ENCODE measurements around the gene CECR2. TPM values are rescaled to one million over a fixed set of nuclear protein-coding genes. Genes with fewer than 3 reads are reported as not detected.

Gene CECR2
- total and polyA plus RNA-seq, 7 experiments from 2014 or later: 0.08 to 0.37 (median 0.15) TPM; not detected in 4

GRCh38 chr22:17390087-17390486, 20.8 kb downstream of the CECR2 start:
- CTCF ChIA-PET: no interaction called here
- Histone ChIP-seq H3K9me3 (ENCODE audit: control insufficient read depth in 2 of 3, low read length in 3 of 3) (no peaks in the 10 kb centered on the region), H3K4me3 (ENCODE audit: low read length) (no peak overlapping the region), H3K27me3 (ENCODE audit: control insufficient read depth in 2 of 2, insufficient read depth in 2 of 2, low read length in 2 of 2) (no peaks in the 10 kb centered on the region), H3K27ac (ENCODE audit: low read depth, low read length) (no peak overlapping the region), H3K4me1 (ENCODE audit: control insufficient read depth in 2 of 2, insufficient read depth in 2 of 2, low read length in 2 of 2) (no peaks in the 10 kb centered on the region), H3K36me3 (ENCODE audit: control insufficient read depth in 2 of 3, insufficient read depth in 3 of 3, low read length in 3 of 3) (no peaks in the 10 kb centered on the region)
- POLR2A ChIA-PET: no interaction called here
- ATAC-seq (no peak), DNase-seq (no peak)
- Mint-ChIP-seq H3K4me1 (no peaks in the 10 kb centered on the region), H3K4me3 (no peak overlapping the region), H3K27ac (no peak overlapping the region), H3K27me3 (peaks cover 0 to 3% (median 0%) of the 10 kb centered on the region in 5 donors), H3K9me3 (peaks cover 0 to 4% (median 0%) of the 10 kb centered on the region in 11 donors), H3K36me3 (peaks cover 0 to under 1% (median 0%) of the 10 kb centered on the region in 5 donors)
- intact Hi-C loops (cut with micrococcal nuclease): no loop called here

DNA sequence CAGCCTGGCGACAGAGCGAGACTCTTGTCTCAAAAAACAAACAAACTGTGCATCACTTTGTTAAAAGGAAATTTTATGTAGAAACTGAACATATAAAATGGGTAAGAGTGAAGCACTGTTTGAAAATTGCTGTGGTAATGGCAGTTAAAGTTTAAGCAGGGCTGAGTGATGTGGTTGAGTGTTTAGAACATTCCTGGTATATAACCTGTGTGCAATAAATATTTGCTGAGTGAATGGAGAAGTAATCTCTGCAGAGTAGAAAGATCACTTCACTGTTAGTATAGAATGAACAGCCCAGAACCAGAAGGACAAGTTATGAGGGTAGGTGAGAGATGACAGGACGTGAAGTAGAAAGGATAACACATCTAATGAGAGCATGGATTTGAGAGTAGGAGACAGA, 27.3 kb downstream of the CECR2 start:
- POLR2A ChIA-PET: no interaction called here
- intact Hi-C loops (cut with micrococcal nuclease): no loop called here

DNA sequence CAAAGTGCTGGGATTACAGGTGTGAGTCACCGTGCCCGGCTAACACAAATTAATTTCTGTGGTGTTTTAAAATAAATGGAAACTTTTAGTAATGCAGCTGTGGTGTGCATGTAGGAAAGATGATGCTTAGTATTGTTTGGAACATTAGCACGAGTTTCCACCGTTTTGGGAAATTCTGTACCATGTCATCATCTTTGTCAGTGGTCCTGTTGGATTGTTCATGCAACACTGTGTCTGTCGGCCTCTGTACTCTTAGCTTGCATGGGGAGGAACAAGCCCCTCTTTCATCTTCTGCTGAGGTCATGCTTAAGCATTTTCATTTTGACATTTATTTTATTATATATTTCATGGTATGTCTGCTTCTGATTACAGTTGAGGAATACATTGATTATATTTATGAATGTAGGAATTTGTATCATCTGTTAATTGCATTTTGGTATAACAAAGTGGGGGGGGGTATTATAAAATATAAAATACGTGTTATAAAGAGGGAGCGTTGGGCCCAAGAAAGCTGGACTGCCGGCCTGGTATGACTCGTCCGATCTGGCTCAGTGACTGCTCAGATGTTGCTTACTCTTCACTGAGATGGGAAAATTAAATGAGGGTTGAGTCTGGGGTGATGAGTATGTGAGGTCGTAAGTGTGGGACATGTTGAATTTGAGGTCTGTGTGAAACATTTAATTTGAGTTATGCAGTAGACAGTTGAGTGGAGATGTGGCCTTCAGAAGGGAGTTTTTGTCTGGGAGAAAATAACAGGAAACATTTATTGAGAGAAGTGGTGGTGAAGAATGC, 28.7 kb downstream of the CECR2 start:
- intact Hi-C loops (cut with micrococcal nuclease): no loop called here
- no peak overlapping the region for H3K27ac ChIP-seq (ENCODE audit: low read depth, low read length)
- H3K36me3 ChIP-seq (ENCODE audit: control insufficient read depth in 2 of 3, insufficient read depth in 3 of 3, low read length in 3 of 3): no peaks in the 10 kb centered on the region
- no peaks in the 10 kb centered on the region for H3K36me3 Mint-ChIP-seq
- ChIA-PET POLR2A (no interaction called here), CTCF (interaction anchor here (0.6 kb wide), 1 partner anchor 107 kb away, joined by 5 read pairs; no protein-coding TSS in a partner anchor)
- H3K4me1 ChIP-seq (ENCODE audit: control insufficient read depth in 2 of 2, insufficient read depth in 2 of 2, low read length in 2 of 2): no peaks in the 10 kb centered on the region
- no peak for DNase-seq
- H3K9me3 Mint-ChIP-seq: peaks cover 0 to 2% (median 0%) of the 10 kb centered on the region in 11 donors
- no peak overlapping the region for H3K4me3 Mint-ChIP-seq
- H3K27me3 Mint-ChIP-seq: peaks cover 0 to 6% (median 0%) of the 10 kb centered on the region in 5 donors
- no peaks in the 10 kb centered on the region for H3K27me3 ChIP-seq (ENCODE audit: control insufficient read depth in 2 of 2, insufficient read depth in 2 of 2, low read length in 2 of 2)
- no peaks in the 10 kb centered on the region for H3K4me1 Mint-ChIP-seq
- no peak for ATAC-seq
- H3K9me3 ChIP-seq (ENCODE audit: control insufficient read depth in 2 of 3, low read length in 3 of 3): no peaks in the 10 kb centered on the region
- no peak overlapping the region for H3K4me3 ChIP-seq (ENCODE audit: low read length)
- no peak overlapping the region for H3K27ac Mint-ChIP-seq

More for the DNA sequence above, 27.3 kb downstream of the CECR2 start:
- DNase-seq (no peak), ATAC-seq (no peak)
- Mint-ChIP-seq H3K4me1 (no peaks in the 10 kb centered on the region), H3K27ac (no peak overlapping the region), H3K36me3 (no peaks in the 10 kb centered on the region), H3K4me3 (no peak overlapping the region), H3K27me3 (peaks cover 0 to 5% (median 0%) of the 10 kb centered on the region in 5 donors), H3K9me3 (peaks cover 0 to 2% (median 0%) of the 10 kb centered on the region in 11 donors)
- CTCF ChIA-PET: no interaction called here
- Histone ChIP-seq H3K4me1 (ENCODE audit: control insufficient read depth in 2 of 2, insufficient read depth in 2 of 2, low read length in 2 of 2) (no peaks in the 10 kb centered on the region), H3K36me3 (ENCODE audit: control insufficient read depth in 2 of 3, insufficient read depth in 3 of 3, low read length in 3 of 3) (no peaks in the 10 kb centered on the region), H3K27ac (ENCODE audit: low read depth, low read length) (no peak overlapping the region), H3K9me3 (ENCODE audit: control insufficient read depth in 2 of 3, low read length in 3 of 3) (no peaks in the 10 kb centered on the region), H3K4me3 (ENCODE audit: low read length) (no peak overlapping the region), H3K27me3 (ENCODE audit: control insufficient read depth in 2 of 2, insufficient read depth in 2 of 2, low read length in 2 of 2) (no peaks in the 10 kb centered on the region)

DNA sequence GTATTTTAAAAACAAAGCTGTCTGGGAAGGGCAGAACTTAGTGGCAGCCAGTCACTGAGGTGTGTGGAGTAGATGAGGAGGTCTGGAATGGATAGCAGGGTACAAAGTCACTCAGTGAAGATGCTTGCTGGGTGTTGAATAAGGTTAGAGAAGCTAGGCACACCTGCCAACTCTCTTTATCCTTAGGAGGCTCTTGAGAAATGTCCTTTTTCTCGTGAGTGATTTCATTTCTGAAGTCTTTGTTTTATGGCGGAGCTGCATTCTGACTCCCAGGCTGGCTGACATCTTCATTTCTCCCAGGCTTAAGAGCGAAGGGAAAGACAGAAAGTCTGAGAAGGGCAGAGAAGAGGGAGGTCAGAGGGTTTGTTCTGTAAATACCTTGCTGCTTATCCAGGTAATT, 31.0 kb downstream of the CECR2 start:
- POLR2A ChIA-PET: no interaction called here
- Mint-ChIP-seq H3K27ac (no peak overlapping the region), H3K9me3 (no peaks in the 10 kb centered on the region), H3K36me3 (no peaks in the 10 kb centered on the region), H3K4me3 (no peak overlapping the region), H3K4me1 (no peaks in the 10 kb centered on the region), H3K27me3 (peaks cover 0 to 6% (median 0%) of the 10 kb centered on the region in 5 donors)
- Histone ChIP-seq H3K27ac (ENCODE audit: low read depth, low read length) (no peak overlapping the region), H3K9me3 (ENCODE audit: control insufficient read depth in 2 of 3, low read length in 3 of 3) (no peaks in the 10 kb centered on the region), H3K36me3 (ENCODE audit: control insufficient read depth in 2 of 3, insufficient read depth in 3 of 3, low read length in 3 of 3) (no peaks in the 10 kb centered on the region), H3K27me3 (ENCODE audit: control insufficient read depth in 2 of 2, insufficient read depth in 2 of 2, low read length in 2 of 2) (no peaks in the 10 kb centered on the region), H3K4me1 (ENCODE audit: control insufficient read depth in 2 of 2, insufficient read depth in 2 of 2, low read length in 2 of 2) (no peaks in the 10 kb centered on the region), H3K4me3 (ENCODE audit: low read length) (no peak overlapping the region)
- ATAC-seq (no peak), DNase-seq (no peak)
- CTCF ChIA-PET: no interaction called here
- intact Hi-C loops (cut with micrococcal nuclease): no loop called here

GRCh38 chr22:17401728-17402127, 32.5 kb downstream of the CECR2 start:
- CTCF ChIA-PET: interaction anchor here (1.3 kb wide), 1 partner anchor 230 kb away, joined by 3 read pairs; no protein-coding TSS in a partner anchor

GRCh38 chr22:17402293-17402692, 33.0 kb downstream of the CECR2 start:
- ATAC-seq: no peak
- Histone ChIP-seq H3K36me3 (ENCODE audit: control insufficient read depth in 2 of 3, insufficient read depth in 3 of 3, low read length in 3 of 3) (no peaks in the 10 kb centered on the region), H3K4me3 (ENCODE audit: low read length) (no peak overlapping the region), H3K4me1 (ENCODE audit: control insufficient read depth in 2 of 2, insufficient read depth in 2 of 2, low read length in 2 of 2) (no peaks in the 10 kb centered on the region), H3K27me3 (ENCODE audit: control insufficient read depth in 2 of 2, insufficient read depth in 2 of 2, low read length in 2 of 2) (no peaks in the 10 kb centered on the region), H3K9me3 (ENCODE audit: control insufficient read depth in 2 of 3, low read length in 3 of 3) (no peaks in the 10 kb centered on the region), H3K27ac (ENCODE audit: low read depth, low read length) (no peak overlapping the region)
- ChIA-PET CTCF (interaction anchor here (1.3 kb wide), 1 partner anchor 230 kb away, joined by 3 read pairs; no protein-coding TSS in a partner anchor), POLR2A (no interaction called here)
- Mint-ChIP-seq H3K4me3 (no peak overlapping the region), H3K27me3 (peaks cover 0 to 6% (median 0%) of the 10 kb centered on the region in 5 donors), H3K36me3 (no peaks in the 10 kb centered on the region), H3K4me1 (no peaks in the 10 kb centered on the region), H3K27ac (no peak overlapping the region), H3K9me3 (no peaks in the 10 kb centered on the region)
- DNase-seq: no peak
- intact Hi-C loops (cut with micrococcal nuclease): no loop called here

More at GRCh38 chr22:17401728-17402127, 32.5 kb downstream of the CECR2 start:
- Histone ChIP-seq H3K27me3 (ENCODE audit: control insufficient read depth in 2 of 2, insufficient read depth in 2 of 2, low read length in 2 of 2) (no peaks in the 10 kb centered on the region), H3K4me1 (ENCODE audit: control insufficient read depth in 2 of 2, insufficient read depth in 2 of 2, low read length in 2 of 2) (no peaks in the 10 kb centered on the region), H3K4me3 (ENCODE audit: low read length) (no peak overlapping the region), H3K27ac (ENCODE audit: low read depth, low read length) (no peak overlapping the region), H3K9me3 (ENCODE audit: control insufficient read depth in 2 of 3, low read length in 3 of 3) (no peaks in the 10 kb centered on the region), H3K36me3 (ENCODE audit: control insufficient read depth in 2 of 3, insufficient read depth in 3 of 3, low read length in 3 of 3) (no peaks in the 10 kb centered on the region)
- POLR2A ChIA-PET: no interaction called here
- intact Hi-C loops (cut with micrococcal nuclease): no loop called here
- Mint-ChIP-seq H3K27me3 (peaks cover 0 to 6% (median 0%) of the 10 kb centered on the region in 5 donors), H3K36me3 (no peaks in the 10 kb centered on the region), H3K27ac (peak overlapping the region in 1 of 9 donors; percentile 16), H3K4me3 (no peak overlapping the region), H3K9me3 (no peaks in the 10 kb centered on the region), H3K4me1 (no peaks in the 10 kb centered on the region)
- ATAC-seq (no peak), DNase-seq (no peak)

GRCh38 chr22:17403906-17404305, 34.6 kb downstream of the CECR2 start:
- Histone ChIP-seq H3K27ac (ENCODE audit: low read depth, low read length) (no peak overlapping the region), H3K4me1 (ENCODE audit: control insufficient read depth in 2 of 2, insufficient read depth in 2 of 2, low read length in 2 of 2) (no peaks in the 10 kb centered on the region), H3K27me3 (ENCODE audit: control insufficient read depth in 2 of 2, insufficient read depth in 2 of 2, low read length in 2 of 2) (no peaks in the 10 kb centered on the region), H3K36me3 (ENCODE audit: control insufficient read depth in 2 of 3, insufficient read depth in 3 of 3, low read length in 3 of 3) (no peaks in the 10 kb centered on the region), H3K9me3 (ENCODE audit: control insufficient read depth in 2 of 3, low read length in 3 of 3) (no peaks in the 10 kb centered on the region), H3K4me3 (ENCODE audit: low read length) (no peak overlapping the region)
- Mint-ChIP-seq H3K27ac (no peak overlapping the region), H3K36me3 (no peaks in the 10 kb centered on the region), H3K27me3 (peaks cover 0 to 8% (median 0%) of the 10 kb centered on the region in 5 donors), H3K9me3 (no peaks in the 10 kb centered on the region), H3K4me1 (no peaks in the 10 kb centered on the region), H3K4me3 (no peak overlapping the region)
- ChIA-PET POLR2A (no interaction called here), CTCF (no interaction called here)
- intact Hi-C loops (cut with micrococcal nuclease): no loop called here
- DNase-seq: no peak
- ATAC-seq: no peak

Data from naive thymus-derived CD4-positive, alpha-beta T cell (primary cell).